NCI-H2196 treated with DMSO at 0.1 percent for 48 hours (cell line): ENCODE results near the gene SNX3.
"Not testable (repeated sequence)": the region's sequence is repeated elsewhere in the genome, so short reads cannot be mapped to it uniquely, and the experiment has no call there.

ENCODE experiments used
- DNase-seq: peaks from one replicate; lab custom pipeline; 2025; ENCODE audit not compliant: unreplicated experiment; lab: John Stamatoyannopoulos, UW

Gene SNX3

GRCh38 chr6:108263371-108263770, 2.5 kb upstream of the SNX3 start:
- DNase-seq, result no peak

DNA sequence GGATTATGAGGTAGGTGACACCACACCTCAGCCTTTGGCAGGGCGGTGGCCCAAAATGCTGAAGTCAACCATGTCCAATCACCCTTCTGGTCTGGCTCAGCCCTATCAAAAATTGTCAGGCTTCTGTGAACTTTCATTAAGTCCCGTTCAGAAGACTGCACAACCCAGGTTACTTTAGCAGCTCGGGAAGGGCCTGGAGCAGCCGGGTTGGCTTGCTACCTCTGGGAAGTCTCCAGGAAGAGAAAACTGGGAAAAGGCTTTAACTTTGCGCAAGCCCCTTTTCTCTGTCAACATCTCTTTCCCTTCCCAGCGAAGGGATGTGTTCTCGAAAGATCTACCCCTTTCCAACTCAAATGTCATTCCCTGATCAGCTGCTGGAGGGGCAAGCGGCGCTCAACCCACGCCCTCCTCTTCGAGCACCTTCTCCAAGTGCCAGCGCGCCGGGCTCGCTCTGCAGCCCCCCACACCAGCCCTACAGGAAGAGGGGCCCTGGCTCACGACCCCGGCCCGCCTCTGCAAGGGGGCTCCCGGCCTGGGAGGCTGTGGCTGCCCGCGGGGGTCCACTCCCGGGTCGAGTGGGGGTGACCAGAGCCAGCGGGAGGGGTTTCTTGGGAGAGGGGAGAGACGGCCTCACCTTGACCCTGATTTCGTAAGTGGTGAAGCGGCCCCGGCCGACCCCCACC, 573 bp downstream of the SNX3 start:
- no peak for DNase-seq

DNA sequence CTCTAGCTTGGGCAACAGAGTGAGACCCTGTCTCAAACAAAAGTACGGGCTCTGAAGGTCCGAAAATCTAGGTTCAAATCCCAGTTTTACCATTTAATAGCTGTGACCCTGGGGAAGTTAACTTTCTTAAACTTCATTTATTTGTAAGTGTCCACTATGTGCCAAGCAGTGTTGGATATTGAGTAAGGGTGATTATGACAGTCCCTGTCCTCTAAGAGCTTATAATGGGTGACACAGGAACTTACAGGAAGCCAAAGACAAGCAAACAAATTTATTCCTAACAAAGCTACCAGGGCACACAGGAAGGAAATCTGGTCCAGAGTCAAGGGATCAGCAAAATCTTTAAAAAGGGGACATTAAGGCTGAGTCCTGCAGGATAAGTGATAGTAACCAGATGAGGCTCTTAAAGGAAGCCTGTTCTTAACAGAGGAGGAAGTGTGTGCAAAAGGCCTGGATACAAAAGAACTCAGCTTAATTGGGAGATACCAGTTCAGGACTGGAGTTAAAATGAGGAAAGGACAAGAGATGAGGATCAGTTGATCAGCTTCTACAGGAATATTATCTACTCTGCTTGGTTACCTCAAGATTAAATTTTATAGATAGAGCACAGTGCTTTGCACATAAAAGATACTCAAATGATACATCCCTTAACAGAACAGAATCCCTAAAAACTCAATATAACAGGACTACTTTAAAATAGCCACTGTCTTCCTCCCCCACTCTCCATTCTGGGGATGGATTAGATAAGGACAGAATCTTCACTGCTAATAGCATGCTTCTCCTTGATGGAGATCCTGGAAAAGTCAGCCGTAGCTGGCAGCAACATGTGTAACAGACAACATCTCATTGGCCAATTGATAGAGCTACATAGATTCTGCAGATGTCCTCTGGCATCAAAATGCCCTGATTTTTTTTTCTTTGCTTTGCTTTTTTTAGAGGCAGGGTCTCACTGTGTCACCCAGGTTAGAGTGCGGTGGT, 6.1 kb downstream of the SNX3 start:
- DNase-seq, result no peak

DNA sequence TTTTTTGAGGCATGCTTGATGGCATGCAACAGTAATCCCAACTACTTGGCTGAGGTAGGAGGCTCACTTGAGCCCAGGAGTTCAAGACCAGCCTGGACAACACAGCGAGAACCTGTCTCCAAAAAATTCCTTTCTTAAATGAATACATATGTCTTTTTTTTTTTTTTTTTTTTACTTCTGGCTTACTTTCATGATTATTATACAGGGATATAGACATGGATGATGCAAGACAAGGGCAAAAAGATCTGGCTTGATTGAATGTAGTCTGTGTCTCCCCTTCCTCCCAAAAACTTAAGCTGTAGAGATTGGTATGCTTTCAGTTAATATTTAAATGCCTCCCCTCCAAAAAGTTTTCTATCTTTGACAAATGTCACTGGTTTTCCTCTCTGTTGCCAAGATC, 7.6 kb downstream of the SNX3 start:
- DNase-seq, result no peak

GRCh38 chr6:108252055-108252454, 8.8 kb downstream of the SNX3 start:
- no peak for DNase-seq

GRCh38 chr6:108251252-108251651, 9.6 kb downstream of the SNX3 start:
- DNase-seq, result no peak

- DNase-seq, result no peak
Measured at GRCh38 chr6:108250240-108250866, 10.5 kb downstream of the SNX3 start.

GRCh38 chr6:108247965-108248536, 12.8 kb downstream of the SNX3 start:
- DNase-seq, result no peak

GRCh38 chr6:108245095-108245494, 15.7 kb downstream of the SNX3 start:
- not testable (repeated sequence) for DNase-seq

DNA sequence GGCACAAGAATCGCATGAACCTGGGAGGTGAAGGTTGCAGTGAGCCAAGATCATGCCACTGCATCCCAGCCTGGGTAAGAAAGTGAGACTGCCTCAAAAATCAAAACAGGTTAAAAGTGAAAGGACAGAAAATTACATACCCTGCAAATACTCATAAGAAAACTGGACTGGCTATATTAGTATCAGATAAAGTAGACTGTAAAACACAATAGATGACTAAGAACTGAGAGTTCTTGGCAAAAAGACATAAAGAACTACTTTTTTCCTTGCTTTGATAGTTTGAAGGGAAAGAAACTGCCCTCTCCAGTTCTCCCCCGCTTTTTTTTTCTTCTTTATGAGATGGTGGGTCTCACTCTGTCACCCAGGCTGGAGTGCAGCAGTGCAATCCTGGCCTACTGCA, 17.0 kb downstream of the SNX3 start:
- DNase-seq, result no peak

- DNase-seq, result no peak
Measured at GRCh38 chr6:108242721-108243120, 18.1 kb downstream of the SNX3 start.

GRCh38 chr6:108242259-108242658, 18.6 kb downstream of the SNX3 start:
- DNase-seq, result no peak

GRCh38 chr6:108238322-108238721, 22.5 kb downstream of the SNX3 start:
- DNase-seq, result no peak

DNA sequence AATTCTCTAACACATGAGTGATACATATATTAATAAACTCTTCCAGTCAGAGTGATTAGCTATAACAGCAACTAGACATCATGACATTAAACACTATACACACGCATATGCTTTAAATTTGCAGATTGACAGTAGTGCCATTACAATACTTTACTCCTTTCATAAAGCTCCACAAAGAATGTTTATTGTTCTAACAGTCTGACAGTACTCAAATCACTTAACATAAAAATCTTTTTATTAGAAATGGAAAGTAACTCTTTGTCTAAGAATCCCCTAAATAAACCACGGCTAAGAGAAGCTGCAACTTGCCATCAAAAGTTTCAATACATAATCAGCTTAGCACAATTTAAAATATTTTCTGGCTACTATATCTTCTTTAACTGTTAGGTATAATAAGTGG, 24.0 kb downstream of the SNX3 start:
- DNase-seq, result no peak

- no peak for DNase-seq
Measured at GRCh38 chr6:108235127-108235526, 25.7 kb downstream of the SNX3 start.

DNA sequence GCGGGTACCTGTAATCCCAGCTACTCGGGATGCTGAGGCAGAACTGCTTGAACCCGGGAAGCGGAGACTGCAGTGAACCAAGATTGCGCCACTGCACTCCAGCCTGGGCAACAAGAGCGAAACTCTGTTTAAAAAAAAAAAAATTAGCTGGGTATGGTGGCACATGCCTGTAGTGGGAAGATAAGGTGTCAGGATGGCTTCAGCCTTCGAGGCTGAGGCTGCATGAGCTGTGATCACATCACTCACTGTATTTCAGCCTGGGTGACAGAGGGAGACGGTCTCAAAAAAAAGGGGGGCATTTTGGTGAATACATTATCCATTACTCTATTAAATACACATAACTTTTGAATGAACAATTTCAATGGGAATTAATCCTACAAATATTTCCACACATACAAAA, 32.4 kb downstream of the SNX3 start:
- DNase-seq, result no peak

GRCh38 chr6:108227290-108227689, 33.5 kb downstream of the SNX3 start:
- no peak for DNase-seq

GRCh38 chr6:108222504-108222903, 38.3 kb downstream of the SNX3 start:
- no peak for DNase-seq

GRCh38 chr6:108222064-108222463, 38.8 kb downstream of the SNX3 start:
- no peak for DNase-seq

DNA sequence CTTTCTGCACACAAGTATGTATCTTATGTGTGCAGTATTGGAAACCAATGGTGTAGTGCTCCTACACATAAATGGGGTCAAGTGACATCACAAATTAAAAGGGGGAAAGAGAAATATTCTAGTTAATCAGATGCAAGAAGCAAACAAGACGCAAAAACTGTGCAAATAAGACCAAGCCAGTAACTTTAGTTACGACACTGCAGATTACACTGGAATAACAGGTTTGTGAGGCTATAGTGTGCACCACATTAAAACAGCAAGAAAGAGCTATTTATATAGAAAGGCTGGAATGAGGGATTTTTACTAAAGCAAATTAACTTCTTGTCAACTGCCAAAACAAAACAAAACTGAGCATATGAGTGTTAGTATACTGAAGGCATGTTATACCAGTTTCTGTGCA, 49.2 kb downstream of the SNX3 start:
- DNase-seq, result no peak

DNA sequence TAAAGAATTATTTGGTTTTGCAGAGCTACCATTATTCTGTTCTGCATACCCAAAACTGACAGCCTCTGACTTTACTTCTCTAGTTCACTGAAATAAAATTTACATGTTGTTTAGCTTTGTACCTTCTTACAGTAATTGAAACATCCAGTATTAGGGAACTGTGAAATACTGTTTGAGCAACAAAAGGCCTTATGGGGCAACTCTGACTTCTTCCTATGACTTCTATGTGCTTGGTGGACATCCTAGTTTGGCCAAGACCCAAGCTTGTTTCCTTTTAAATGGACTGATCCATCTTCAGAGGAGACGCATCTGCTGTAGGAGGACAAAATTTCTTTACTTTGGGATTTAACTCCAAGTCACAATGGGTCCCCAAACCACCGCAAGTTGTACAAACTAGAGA, 50.3 kb downstream of the SNX3 start:
- DNase-seq, result no peak
